ENCODE data around the gene TMEM115. TPM values are rescaled to one million over a fixed set of nuclear protein-coding genes. Genes with fewer than 3 reads are reported as not detected.

TMEM115 gene
- total RNA-seq, 2 donors from 2014 or later: 73.0 to 76.7 TPM

- Histone ChIP-seq H3K4me3 (no peak overlapping the region), H3K27me3 (replicated peaks; ENCODE audit: insufficient read depth) (no peaks in the 10 kb centered on the region), H3K4me1 (replicated peaks) (peaks cover 11% of the 10 kb centered on the region), H3K36me3 (no peaks in the 10 kb centered on the region), H3K27ac (no peak overlapping the region), H3K9me3 (no peaks in the 10 kb centered on the region)
- no peak for TF ChIP-seq CTCF (IDR thresholded peaks at IDR 0.05)
- TF ChIP-seq POLR2A (IDR thresholded peaks at IDR 0.05): no peak
- no peak for TF ChIP-seq POLR2AphosphoS5 (IDR thresholded peaks at IDR 0.05)
- DNase-seq (ENCODE audit: low spot score): no peak
- intact Hi-C loops (cut with DNase I): no loop called here
- WGBS: 70% methylated on average over 9 of the region's 9 CpGs
Observed at GRCh38 chr3:50369012-50369670, 9.8 kb upstream of the TMEM115 start.

GRCh38 chr3:50365842-50366220 is 6.5 kb upstream of the TMEM115 start:
- peak overlapping the region in 1 of 2 donors; percentile 63 for H3K27ac ChIP-seq

GRCh38 chr3:50365080-50365841 is 5.9 kb upstream of the TMEM115 start:
- Histone ChIP-seq H3K27ac (peak overlapping the region; percentile 63 to 79), H3K27me3 (replicated peaks; ENCODE audit: insufficient read depth) (no peaks in the 10 kb centered on the region), H3K9me3 (no peaks in the 10 kb centered on the region), H3K4me1 (replicated peaks) (peaks cover 11% of the 10 kb centered on the region), H3K4me3 (peak overlapping the region; percentile 43 to 56), H3K36me3 (no peaks in the 10 kb centered on the region)
- intact Hi-C loops (cut with DNase I): no loop called here
- TF ChIP-seq CTCF (IDR thresholded peaks at IDR 0.05) (peak in 1 of 4 experiments; percentile 19), POLR2AphosphoS5 (IDR thresholded peaks at IDR 0.05) (peak; percentile 70), POLR2A (IDR thresholded peaks at IDR 0.05) (peak; percentile 85)
- 3% methylated on average over 44 of the region's 53 CpGs for WGBS
- peak; percentile 91 for DNase-seq (ENCODE audit: low spot score)

More at GRCh38 chr3:50365842-50366220, 6.5 kb upstream of the TMEM115 start:
- Histone ChIP-seq H3K36me3 (no peaks in the 10 kb centered on the region), H3K9me3 (no peaks in the 10 kb centered on the region), H3K27me3 (replicated peaks; ENCODE audit: insufficient read depth) (no peaks in the 10 kb centered on the region), H3K4me1 (replicated peaks) (peaks cover 11% of the 10 kb centered on the region), H3K4me3 (peak overlapping the region; percentile 43 to 56)
- WGBS: 56% methylated on average over 5 of the region's 5 CpGs
- intact Hi-C loops (cut with DNase I): no loop called here
- no peak for TF ChIP-seq CTCF (IDR thresholded peaks at IDR 0.05)
- TF ChIP-seq POLR2AphosphoS5 (IDR thresholded peaks at IDR 0.05): no peak
- TF ChIP-seq POLR2A (IDR thresholded peaks at IDR 0.05): no peak
- no peak for DNase-seq (ENCODE audit: low spot score)

GRCh38 chr3:50364573-50365079 is 5.3 kb upstream of the TMEM115 start:
- H3K4me1 ChIP-seq (replicated peaks): peaks cover 11% of the 10 kb centered on the region
- no peaks in the 10 kb centered on the region for H3K27me3 ChIP-seq (replicated peaks; ENCODE audit: insufficient read depth)
- H3K9me3 ChIP-seq: no peaks in the 10 kb centered on the region
- no peaks in the 10 kb centered on the region for H3K36me3 ChIP-seq
- DNase-seq (ENCODE audit: low spot score): no peak
- 6% methylated on average over 32 of the region's 48 CpGs for WGBS
- TF ChIP-seq POLR2AphosphoS5 (IDR thresholded peaks at IDR 0.05) (no peak), CTCF (IDR thresholded peaks at IDR 0.05) (no peak), POLR2A (IDR thresholded peaks at IDR 0.05) (no peak)
- peak overlapping the region; percentile 63 to 79 for H3K27ac ChIP-seq
- H3K4me3 ChIP-seq: peak overlapping the region; percentile 43 to 56
- intact Hi-C loops (cut with DNase I): no loop called here

All from prostate gland (tissue), 2 donors.